GM19452 (cell line): ENCODE results near the gene ABCB4.

Source experiments
- ATAC-seq: cut with Tn5 transposase; IDR thresholded peaks from one replicate; pipeline ENCODE4 v1.9.1; 2021; ENCODE audit not compliant: unreplicated experiment

Gene ABCB4

GRCh38 chr7:87359366-87359765 lies 116.1 kb downstream of the ABCB4 start:
- no peak for ATAC-seq

GRCh38 chr7:87356448-87356847 lies 119.0 kb downstream of the ABCB4 start:
- no peak for ATAC-seq

GRCh38 chr7:87354749-87355148 lies 120.7 kb downstream of the ABCB4 start:
- no peak for ATAC-seq
